NCI-H1436 treated with DMSO at 0.1 percent for 48 hours (cell line): ENCODE results near the gene CCDC137.

Source experiments
- DNase-seq: peaks from one replicate; lab custom pipeline; 2025; lab: John Stamatoyannopoulos, UW

CCDC137 gene

GRCh38 chr17:81701288-81702071, 34.9 kb downstream of the CCDC137 start:
- DNase-seq = no peak

- DNase-seq = peak; percentile 63
Measured at GRCh38 chr17:81702934-81703746, 36.6 kb downstream of the CCDC137 start, which contains the start of gene MRPL12. TSS of gene MRPL12 (plus strand) at chr17:81703367. CDS start at chr17:81703502, 135 bp downstream.

GRCh38 chr17:81703747-81704654, 37.5 kb downstream of the CCDC137 start:
- no peak for DNase-seq

GRCh38 chr17:81705518-81706231, 39.1 kb downstream of the CCDC137 start:
- DNase-seq = no peak

- DNase-seq = no peak
Measured at GRCh38 chr17:81706232-81706611, 39.7 kb downstream of the CCDC137 start.

- no peak for DNase-seq
Measured at GRCh38 chr17:81706757-81707624, 40.5 kb downstream of the CCDC137 start.

- DNase-seq = no peak
Measured at GRCh38 chr17:81707725-81708646, 41.4 kb downstream of the CCDC137 start.

GRCh38 chr17:81708739-81709185, 42.2 kb downstream of the CCDC137 start:
- DNase-seq = no peak

- no peak for DNase-seq
Measured at GRCh38 chr17:81710514-81711308, 44.2 kb downstream of the CCDC137 start.

GRCh38 chr17:81711814-81712467, 45.4 kb downstream of the CCDC137 start, which contains the start of gene SLC25A10:
TSS of gene SLC25A10 (plus strand) at chr17:81712284. CDS start at chr17:81712427, 143 bp downstream.
- no peak for DNase-seq

GRCh38 chr17:81712468-81713003, 46.0 kb downstream of the CCDC137 start:
- DNase-seq = no peak

GRCh38 chr17:81713004-81713555, 46.5 kb downstream of the CCDC137 start:
- DNase-seq = no peak

- no peak for DNase-seq
Measured at GRCh38 chr17:81713556-81714411, 47.2 kb downstream of the CCDC137 start.

- DNase-seq = no peak
Measured at GRCh38 chr17:81714412-81715106, 48.0 kb downstream of the CCDC137 start.

- DNase-seq = no peak
Measured at GRCh38 chr17:81715107-81715871, 48.8 kb downstream of the CCDC137 start.
